Measurements from ENCODE around the gene PRELID2.

DNA sequence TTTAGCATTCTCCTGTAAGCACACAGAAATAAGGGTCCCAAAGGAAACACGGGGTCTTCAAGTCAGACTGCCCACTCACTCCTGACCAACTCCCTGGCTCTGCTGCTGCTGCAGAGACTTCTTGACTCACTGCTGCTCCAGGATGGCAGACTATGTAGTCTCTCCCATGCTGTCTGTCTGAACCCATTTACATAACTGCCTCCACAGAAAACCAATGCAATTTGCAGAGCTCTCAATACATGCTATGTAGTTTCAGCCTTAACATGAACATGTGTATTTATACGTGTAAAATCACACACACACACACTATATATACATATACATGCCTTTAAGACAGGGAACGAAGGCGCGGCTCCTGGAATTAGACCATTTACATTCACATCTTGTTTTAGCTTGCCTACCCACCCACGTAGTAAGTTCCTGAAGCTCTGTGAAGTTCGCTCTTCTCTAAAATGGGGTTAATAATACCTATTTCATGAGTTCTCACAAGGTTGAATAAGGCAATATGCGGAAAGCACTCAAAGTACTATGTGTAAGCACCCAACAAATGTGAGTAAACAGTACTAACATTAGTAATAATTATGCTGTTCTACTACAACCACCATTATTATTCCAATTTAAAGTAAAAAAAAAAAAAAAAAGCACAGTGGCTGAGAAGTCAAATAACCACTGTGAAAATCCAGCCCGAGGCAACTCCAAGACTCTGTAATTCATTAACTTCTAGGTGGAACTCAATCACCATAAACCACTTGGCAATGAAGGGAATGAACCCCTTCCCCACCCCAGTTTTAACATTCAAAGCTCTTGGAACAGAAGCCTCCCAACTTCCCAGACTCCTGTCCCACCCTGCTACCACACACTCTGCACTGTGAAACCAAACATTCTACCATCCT is 31.8 kb downstream of the PRELID2 start:
- TF ChIP-seq, protein P1, sequence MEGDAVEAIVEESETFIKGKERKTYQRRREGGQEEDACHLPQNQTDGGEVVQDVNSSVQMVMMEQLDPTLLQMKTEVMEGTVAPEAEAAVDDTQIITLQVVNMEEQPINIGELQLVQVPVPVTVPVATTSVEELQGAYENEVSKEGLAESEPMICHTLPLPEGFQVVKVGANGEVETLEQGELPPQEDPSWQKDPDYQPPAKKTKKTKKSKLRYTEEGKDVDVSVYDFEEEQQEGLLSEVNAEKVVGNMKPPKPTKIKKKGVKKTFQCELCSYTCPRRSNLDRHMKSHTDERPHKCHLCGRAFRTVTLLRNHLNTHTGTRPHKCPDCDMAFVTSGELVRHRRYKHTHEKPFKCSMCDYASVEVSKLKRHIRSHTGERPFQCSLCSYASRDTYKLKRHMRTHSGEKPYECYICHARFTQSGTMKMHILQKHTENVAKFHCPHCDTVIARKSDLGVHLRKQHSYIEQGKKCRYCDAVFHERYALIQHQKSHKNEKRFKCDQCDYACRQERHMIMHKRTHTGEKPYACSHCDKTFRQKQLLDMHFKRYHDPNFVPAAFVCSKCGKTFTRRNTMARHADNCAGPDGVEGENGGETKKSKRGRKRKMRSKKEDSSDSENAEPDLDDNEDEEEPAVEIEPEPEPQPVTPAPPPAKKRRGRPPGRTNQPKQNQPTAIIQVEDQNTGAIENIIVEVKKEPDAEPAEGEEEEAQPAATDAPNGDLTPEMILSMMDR (IDR thresholded peaks at IDR 0.05): no peak
- no peak for TF ChIP-seq POLR2A (IDR thresholded peaks at IDR 0.05)

Measured in prostate gland (tissue), 2 donors.